Activated naive CD8-positive, alpha-beta T cell treated with anti-CD3 and anti-CD28 coated beads, Interleukin-2, amount 50 U/mL, for 24 hours (primary cell): ENCODE results near the gene CAD.

ENCODE experiments used
- ATAC-seq: fragments of 150-1000 bp; cut with Tn5 transposase; one replicate; pipeline ENCODE4 v1.10.0; 2021
- DNase-seq: peaks from one replicate; pipeline ENCODE4 v3.0.0; 2021
- H3K27ac Mint-ChIP-seq: one replicate; pipeline ENCODE4 v1.8.0; 2021; ENCODE audit warnings: mild to moderate bottlenecking, mixed read lengths
- H3K27me3 Mint-ChIP-seq: one replicate; pipeline ENCODE4 v1.8.0; 2021; ENCODE audit warnings: mixed read lengths
- H3K36me3 Mint-ChIP-seq: one replicate; pipeline ENCODE4 v1.8.0; 2021; ENCODE audit warnings: low read depth, mixed read lengths
- H3K4me1 Mint-ChIP-seq: one replicate; pipeline ENCODE4 v1.8.0; 2021; ENCODE audit warnings: mixed read lengths
- H3K4me3 Mint-ChIP-seq: one replicate; pipeline ENCODE4 v1.8.0; 2021; ENCODE audit warnings: mild to moderate bottlenecking, moderate library complexity, mixed read lengths
- H3K9me3 Mint-ChIP-seq: one replicate; pipeline ENCODE4 v1.8.0; 2021; ENCODE audit warnings: mixed read lengths

The CAD gene

DNA sequence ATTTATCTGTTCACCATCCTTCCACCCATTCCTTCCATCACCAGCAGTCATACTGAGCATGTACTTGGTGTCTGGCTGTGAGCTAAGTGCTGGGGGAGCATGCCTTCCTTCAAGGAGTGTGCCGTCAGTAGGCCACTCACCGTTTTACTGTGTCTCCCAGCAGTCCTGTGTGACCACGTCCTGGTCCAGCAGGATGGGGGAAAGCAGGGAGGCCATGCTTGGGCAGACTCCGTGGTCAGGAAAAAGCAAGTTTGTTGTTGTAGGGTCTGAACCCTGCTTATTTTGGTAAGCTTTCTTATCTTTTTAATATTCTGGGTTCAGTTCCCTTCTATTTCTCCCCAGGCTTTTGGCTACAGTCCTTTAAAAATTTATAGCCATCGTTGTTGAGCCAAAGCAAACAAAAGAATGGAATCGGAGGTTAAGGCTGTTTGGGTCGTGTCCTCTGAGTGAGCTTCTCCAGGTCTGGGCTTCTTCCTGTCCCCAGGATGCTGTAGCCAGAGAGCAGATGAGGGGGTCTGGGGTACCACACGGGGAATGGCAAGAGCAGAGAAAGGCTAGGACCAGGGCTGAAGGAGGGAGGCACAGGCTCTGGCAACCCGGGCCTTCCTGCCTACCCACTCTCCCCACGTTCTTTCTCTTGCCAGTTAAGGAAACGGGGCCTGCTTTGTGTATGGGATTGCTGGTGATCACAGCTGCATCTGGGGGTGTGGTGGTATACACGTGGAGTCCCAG, 32.2 kb downstream of the CAD start:
- H3K36me3 Mint-ChIP-seq = peaks cover 3% of the 10 kb centered on the region
- no peak overlapping the region for H3K4me3 Mint-ChIP-seq
- H3K4me1 Mint-ChIP-seq = peaks cover 1% of the 10 kb centered on the region
- ATAC-seq (peak; percentile 9), DNase-seq (no peak)
- H3K27ac Mint-ChIP-seq = no peak overlapping the region
- peaks cover 2% of the 10 kb centered on the region for H3K27me3 Mint-ChIP-seq
- H3K9me3 Mint-ChIP-seq = no peaks in the 10 kb centered on the region

DNA sequence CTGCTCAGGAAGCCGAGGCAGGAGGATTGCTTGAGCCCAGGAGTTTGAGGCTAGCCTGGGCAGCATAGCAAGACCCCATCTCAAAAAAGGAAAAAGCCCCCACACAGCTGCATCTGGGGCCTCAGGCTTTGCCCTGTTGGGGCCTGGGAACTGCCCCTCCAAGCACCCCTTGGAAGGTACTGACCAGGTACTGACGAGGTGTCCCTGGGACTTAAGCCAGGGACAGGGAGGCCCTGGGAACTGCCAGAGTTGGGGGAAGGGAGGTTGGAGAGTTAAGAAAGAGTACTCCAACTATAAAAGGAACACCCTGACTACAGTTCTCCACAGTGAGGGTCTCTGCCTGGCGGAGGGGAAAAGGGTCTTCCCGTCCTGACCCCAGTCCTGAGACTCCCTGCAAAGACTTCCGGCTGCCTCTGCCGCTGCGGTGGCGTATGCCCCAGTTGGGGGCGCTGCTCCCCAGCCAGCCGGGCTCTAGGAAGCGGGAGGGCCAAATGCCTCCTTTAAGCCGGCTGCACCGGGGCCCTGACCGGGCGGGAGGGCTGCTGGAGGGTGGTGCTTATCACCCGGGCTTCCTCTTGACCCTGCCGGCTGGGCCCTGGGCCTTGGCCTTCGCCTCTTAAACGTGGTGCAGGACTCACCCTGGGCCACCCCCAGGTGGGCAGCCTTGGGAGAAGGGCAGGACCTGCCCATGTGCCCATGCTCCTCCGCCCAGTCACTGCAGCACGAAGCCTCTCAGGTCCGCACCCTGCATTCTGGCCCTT, 32.9 kb downstream of the CAD start:
- Mint-ChIP-seq H3K36me3 (no peaks in the 10 kb centered on the region), H3K9me3 (no peaks in the 10 kb centered on the region), H3K27ac (no peak overlapping the region), H3K27me3 (peaks cover 5% of the 10 kb centered on the region), H3K4me3 (no peak overlapping the region), H3K4me1 (peaks cover 1% of the 10 kb centered on the region)
- peak; percentile 70 for ATAC-seq
- DNase-seq = peak; percentile 76

DNA sequence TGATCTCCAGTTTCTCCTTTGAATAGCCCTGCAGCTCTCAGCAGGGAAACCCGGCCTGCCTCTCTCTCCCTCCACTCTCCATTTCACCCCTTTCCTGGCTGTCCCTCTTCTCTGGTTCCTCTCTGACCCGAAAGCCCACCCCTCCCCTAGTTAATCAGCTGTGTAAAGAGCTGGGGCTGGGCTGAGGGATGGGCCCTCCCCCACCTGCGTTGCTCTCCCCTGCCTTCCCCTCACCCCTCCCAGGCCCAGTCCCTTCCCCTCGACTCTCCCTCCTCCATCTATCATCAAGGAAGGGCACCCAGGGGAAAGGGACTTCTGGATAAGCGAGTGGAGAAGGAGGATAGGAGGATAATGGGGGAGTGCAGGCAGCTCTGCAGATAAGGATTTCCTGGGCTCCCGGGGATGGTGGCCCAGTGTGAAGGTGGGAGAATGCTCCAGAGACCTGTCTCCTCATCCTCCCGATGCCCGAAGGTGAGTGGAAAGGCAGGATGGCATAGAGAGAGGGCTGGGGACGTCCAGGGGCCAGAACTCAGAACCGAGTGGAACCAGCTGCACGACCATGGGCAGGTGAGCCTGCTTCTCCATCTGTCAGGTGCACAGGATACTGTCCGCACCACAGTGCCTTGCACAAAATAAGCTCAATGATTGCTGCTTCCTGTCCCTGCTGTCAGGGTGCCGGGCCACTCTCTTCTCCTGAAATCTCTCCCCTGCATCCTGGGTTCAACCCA, 33.6 kb downstream of the CAD start:
- Mint-ChIP-seq H3K4me1 (peaks cover 1% of the 10 kb centered on the region), H3K27ac (no peak overlapping the region), H3K27me3 (peaks cover 10% of the 10 kb centered on the region)

DNA sequence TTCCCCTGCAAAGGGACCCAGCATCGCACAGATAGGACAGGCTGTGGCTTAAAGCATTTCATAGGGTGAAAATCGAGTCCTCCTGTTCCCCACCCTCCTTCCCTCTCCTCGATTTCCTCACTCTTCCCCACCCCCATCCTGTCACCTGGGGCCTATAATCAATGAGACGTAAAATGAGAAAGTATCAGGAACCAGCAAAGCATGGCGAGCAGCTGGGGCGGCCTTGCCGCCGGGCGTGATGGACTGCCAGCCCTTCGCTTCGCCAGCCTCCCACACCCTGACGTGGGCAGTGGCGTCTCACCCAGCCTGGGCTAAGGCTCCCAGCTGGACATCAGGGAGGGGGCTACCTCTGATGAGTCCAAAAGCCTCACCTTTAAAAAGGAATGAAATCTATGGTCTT, 34.6 kb downstream of the CAD start:
- no peaks in the 10 kb centered on the region for H3K36me3 Mint-ChIP-seq
- ATAC-seq = no peak
- H3K27me3 Mint-ChIP-seq = peaks cover 10% of the 10 kb centered on the region
- no peak overlapping the region for H3K27ac Mint-ChIP-seq
- H3K4me3 Mint-ChIP-seq = no peak overlapping the region
- H3K4me1 Mint-ChIP-seq = peaks cover 1% of the 10 kb centered on the region
- DNase-seq = no peak
- no peaks in the 10 kb centered on the region for H3K9me3 Mint-ChIP-seq

More for the DNA sequence above, 33.6 kb downstream of the CAD start:
- H3K36me3 Mint-ChIP-seq = no peaks in the 10 kb centered on the region
- DNase-seq = no peak
- ATAC-seq = no peak
- H3K4me3 Mint-ChIP-seq = no peak overlapping the region
- H3K9me3 Mint-ChIP-seq = no peaks in the 10 kb centered on the region

DNA sequence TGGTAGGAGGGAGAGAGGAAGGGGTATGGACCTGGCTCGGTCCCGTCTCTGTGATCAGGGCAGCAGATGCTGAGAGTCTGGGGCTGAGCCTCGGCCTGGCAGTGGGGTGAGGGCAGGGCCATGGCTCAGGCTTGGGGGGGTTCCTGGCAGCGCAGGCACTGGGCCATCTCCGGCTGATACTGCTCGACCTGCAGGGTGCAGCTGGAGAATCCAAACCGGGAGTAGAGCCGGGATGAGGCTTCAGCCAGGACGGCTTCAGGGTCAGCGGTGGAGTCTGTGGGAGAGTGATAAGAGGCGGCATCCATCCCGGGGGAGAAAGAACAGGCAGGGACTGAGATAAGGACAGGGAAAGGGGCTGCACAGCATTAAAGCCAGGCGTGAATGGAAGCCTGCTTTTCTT, 38.0 kb downstream of the CAD start:
- Mint-ChIP-seq H3K27me3 (peaks cover 23% of the 10 kb centered on the region), H3K4me3 (no peak overlapping the region), H3K27ac (no peak overlapping the region), H3K9me3 (no peaks in the 10 kb centered on the region), H3K4me1 (peaks cover 1% of the 10 kb centered on the region), H3K36me3 (no peaks in the 10 kb centered on the region)
- ATAC-seq = no peak
- no peak for DNase-seq

DNA sequence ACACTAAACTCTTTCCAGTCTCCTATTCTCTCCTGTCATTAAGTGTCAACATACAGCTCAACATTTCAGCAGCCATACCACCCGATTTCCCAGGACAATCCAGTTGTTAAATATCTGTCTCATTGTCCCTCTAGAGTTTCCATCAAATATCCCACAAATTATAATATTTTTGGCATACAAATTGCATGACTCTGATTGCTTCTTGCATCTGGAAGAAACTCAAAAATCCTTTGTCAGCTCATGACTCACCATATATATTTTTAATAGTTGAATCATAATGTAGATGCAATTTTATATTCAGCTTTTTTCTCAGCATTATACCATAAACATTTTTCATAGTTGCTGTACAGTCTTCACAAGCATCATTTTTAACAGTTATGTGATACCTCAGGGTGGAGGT, 38.5 kb downstream of the CAD start:
- Mint-ChIP-seq H3K27me3 (peaks cover 27% of the 10 kb centered on the region), H3K27ac (no peak overlapping the region), H3K4me3 (no peak overlapping the region), H3K4me1 (no peaks in the 10 kb centered on the region), H3K36me3 (no peaks in the 10 kb centered on the region), H3K9me3 (no peaks in the 10 kb centered on the region)
- no peak for DNase-seq
- no peak for ATAC-seq

DNA sequence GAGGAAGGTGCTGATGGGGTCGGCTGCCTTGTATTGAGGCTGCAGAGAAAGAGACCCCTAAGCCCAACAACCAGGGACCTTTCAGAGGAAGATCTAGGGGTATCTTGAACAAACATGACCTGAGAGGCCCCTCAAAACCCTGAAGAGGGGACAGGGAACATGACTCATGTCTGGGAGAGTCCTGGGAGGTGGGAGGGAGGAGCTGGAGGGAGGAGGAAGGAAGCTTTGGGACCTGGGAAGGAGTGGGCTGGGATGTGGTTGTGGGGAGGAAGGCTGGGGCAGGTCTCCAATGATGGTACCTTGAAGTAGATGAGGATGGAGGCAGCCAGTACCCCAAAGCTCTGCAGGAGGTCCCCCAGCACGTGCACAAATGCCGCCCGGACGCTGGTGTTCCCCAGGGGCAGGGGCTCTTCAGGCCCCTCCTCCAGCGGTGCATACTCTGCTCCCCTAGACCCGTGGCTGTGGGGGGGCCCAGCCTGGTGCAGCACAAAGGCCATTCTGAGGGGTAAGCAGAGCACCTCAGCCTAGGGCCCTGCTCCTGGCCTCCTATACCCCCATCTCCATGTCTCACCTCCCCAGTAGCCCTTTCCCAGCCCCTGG, 39.8 kb downstream of the CAD start:
- H3K27me3 Mint-ChIP-seq = peaks cover 39% of the 10 kb centered on the region

DNA sequence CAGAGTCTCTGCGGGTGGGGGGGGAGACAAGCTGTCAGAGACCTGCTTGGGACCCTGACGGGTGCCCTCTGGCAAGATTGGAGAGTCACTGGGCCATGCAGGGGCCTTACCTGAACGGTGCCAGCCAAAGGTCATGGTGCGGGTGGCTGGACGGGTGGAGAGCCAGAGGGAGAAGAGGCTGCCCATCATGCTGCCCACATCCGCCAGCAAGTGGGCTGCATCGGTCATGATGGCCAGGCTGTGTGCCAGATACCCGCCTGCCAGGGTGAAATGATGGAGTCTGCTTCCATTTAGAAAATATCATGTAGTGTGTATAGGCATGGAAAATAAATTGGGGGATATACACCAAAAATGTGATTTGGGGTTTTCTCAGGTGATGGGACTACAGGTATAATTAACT, 40.9 kb downstream of the CAD start:
- Mint-ChIP-seq H3K27me3 (peaks cover 37% of the 10 kb centered on the region), H3K4me1 (peaks cover 4% of the 10 kb centered on the region), H3K27ac (no peak overlapping the region), H3K36me3 (no peaks in the 10 kb centered on the region), H3K9me3 (no peaks in the 10 kb centered on the region), H3K4me3 (no peak overlapping the region)
- ATAC-seq (no peak), DNase-seq (no peak)

More for the DNA sequence above, 39.8 kb downstream of the CAD start:
- Mint-ChIP-seq H3K9me3 (no peaks in the 10 kb centered on the region), H3K4me3 (no peak overlapping the region), H3K27ac (no peak overlapping the region), H3K4me1 (peaks cover 4% of the 10 kb centered on the region), H3K36me3 (no peaks in the 10 kb centered on the region)
- ATAC-seq (no peak), DNase-seq (no peak)

DNA sequence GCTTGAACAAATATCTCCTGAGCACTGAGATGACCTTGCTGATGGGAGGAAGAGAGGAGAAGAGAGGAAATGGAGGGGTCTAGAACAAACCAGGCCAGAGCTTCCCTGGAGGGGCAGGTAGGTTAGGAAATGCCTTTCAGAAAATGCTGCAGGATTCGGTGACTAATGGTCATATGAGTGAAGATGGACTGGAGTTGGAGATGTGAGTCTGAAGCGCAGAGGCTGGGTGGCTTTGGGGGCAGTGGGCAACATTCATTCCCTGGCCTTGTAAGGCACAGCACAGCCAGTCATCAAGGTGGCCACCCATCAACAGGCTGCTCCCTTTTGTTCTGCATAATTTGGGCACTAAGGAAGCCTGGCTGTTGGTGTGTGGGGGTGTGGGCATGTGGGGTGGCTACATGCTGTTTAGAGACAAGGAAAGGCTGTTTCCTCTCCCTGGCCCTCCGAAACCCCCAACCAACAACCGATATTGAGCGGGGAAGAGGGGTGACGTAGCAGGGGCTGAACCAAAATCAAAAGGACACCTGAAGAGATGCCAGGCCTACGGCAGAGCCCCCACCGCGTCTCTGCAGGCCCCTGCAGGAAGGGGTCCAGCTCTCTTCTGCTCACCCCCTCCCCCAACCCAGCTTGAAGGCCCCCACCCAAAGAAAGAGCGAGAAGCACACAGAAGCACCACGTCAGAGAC, 44.2 kb downstream of the CAD start:
- ATAC-seq (no peak), DNase-seq (no peak)
- no peak overlapping the region for H3K27ac Mint-ChIP-seq
- H3K27me3 Mint-ChIP-seq = peaks cover 46% of the 10 kb centered on the region
- H3K36me3 Mint-ChIP-seq = no peaks in the 10 kb centered on the region
- H3K9me3 Mint-ChIP-seq = no peaks in the 10 kb centered on the region
- H3K4me1 Mint-ChIP-seq = peaks cover 23% of the 10 kb centered on the region
- H3K4me3 Mint-ChIP-seq = peak overlapping the region; percentile 57

DNA sequence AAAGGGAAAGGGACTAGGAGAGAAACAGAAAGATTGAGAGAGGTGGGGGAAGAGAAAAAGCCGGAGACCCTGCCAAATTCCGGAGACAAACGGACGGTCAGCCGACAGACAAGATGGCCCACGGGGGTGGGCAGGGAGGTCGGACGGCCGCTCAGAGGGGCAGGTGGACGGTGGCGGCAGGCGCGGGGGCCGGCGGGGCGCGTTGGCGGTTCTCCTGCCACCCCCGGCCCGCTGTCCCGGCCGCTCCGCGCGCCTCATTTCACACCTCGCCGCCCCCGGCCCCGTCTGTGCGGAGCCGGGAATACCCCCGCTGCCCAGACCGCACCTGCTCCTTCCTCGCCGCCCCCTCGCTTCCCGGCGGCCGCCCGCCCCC, 44.7 kb downstream of the CAD start:
- no peak overlapping the region for H3K27ac Mint-ChIP-seq
- no peaks in the 10 kb centered on the region for H3K36me3 Mint-ChIP-seq
- H3K4me1 Mint-ChIP-seq = peaks cover 23% of the 10 kb centered on the region
- H3K4me3 Mint-ChIP-seq = peak overlapping the region; percentile 57
- DNase-seq = no peak
- peaks cover 46% of the 10 kb centered on the region for H3K27me3 Mint-ChIP-seq
- H3K9me3 Mint-ChIP-seq = no peaks in the 10 kb centered on the region
- no peak for ATAC-seq

DNA sequence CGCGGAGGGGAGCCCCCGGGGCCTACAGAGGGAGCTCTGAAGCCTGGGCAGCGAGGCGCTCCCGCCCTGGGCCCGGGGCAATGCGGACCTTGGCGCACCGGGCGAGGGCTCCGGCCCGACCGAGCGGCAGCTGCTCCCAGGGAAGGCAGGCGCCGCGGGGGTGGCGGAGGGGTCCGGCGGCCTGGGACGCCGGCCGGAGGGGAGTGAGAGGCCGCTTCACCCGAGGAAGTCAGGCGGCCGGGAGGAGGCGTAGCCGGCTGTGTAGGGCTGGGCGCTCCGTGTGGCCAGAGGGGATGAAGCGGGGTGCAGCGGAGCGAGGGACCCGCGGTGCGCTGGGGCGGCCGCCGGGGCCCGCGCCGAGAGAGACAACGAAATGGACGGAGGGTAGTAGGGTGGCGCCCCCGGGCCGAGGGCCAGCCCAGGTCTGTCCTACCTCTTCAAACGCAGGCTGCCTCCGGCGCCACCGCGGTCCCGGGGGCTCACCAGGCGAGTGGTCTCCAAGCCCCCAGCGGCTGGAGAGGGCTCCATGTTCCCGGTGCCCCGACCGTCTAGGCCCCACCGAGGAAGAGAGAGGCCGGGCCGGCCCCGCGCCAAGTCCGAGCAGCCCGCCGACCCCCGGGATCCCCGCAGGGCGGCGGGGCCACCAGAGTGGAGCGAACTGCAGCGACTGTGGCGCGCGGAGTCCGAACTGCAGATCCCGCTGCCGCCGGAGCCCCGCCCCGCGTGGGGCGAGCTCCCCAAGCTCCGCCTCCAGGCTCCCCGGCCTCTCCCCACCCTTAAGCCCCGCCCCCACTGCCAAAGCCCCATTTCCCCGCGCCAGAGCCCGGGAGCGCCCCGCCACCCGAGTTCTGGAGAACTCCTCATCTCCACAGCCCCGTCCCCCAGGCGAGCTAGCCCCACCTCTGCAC, 45.5 kb downstream of the CAD start, which contains the start of gene SLC30A3:
TSS of gene SLC30A3 (minus strand) at position 669 of the 908 bp plus-strand sequence. CDS start at position 528, 141 bp downstream.
- DNase-seq (peak; percentile 67), ATAC-seq (peak; percentile 47)
- Mint-ChIP-seq H3K4me1 (peaks cover 23% of the 10 kb centered on the region), H3K9me3 (no peaks in the 10 kb centered on the region), H3K27me3 (peaks cover 46% of the 10 kb centered on the region), H3K27ac (no peak within 1 kb of the TSS), H3K4me3 (peak within 1 kb of the TSS; percentile 72), H3K36me3 (no peaks in the 10 kb centered on the region)

DNA sequence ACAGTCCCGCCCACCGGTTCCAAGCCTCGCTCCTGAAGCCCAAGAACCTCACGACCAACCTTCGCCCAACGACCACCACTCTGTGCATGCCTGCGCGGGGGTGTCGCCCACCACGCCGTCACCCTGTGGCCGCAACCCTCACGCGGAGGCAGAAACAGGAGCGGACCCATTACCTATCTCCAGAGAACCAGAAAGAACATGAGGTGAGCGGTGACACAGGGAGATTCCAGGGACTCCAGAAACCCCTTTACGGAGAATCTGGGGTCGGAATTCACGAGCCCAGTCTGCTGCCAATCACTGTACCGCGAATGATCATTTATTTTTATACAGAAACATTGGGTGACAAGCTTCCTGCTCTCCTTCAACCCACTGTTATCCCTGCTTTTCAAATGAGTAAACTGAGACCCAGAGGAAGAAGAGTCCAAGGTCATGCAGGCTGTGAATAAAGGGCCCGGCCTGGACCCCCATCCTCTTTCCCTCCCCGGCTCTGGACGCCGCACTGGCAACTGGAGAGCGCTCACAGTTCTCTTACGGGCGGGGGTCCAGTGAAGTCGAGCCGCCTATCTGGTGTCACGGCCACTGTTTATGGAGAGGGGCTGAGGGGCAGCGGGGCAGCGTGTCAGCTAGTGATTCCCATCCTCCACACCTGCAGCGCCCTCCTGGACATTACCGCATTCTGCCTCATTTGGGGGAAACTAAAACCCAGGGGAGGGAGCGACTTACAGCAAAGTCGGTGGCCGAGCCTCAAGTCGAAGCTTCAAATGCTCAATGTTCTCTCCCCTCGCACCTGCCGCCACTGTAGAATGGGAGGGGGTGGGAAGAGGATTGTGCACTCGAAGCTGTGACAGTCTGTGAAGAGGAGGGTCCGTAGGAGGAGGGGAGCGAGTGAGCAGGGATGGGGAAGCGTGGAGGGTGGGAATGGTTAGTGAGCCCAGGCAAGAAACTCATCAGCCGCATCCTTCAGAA, 46.4 kb downstream of the CAD start:
- Mint-ChIP-seq H3K36me3 (no peaks in the 10 kb centered on the region), H3K27ac (no peak overlapping the region), H3K27me3 (peaks cover 42% of the 10 kb centered on the region), H3K4me1 (peaks cover 23% of the 10 kb centered on the region), H3K4me3 (peak overlapping the region; percentile 72), H3K9me3 (no peaks in the 10 kb centered on the region)
- no peak for ATAC-seq
- no peak for DNase-seq
